ENCODE measurements around the gene ANKS1B.

Gene ANKS1B

DNA sequence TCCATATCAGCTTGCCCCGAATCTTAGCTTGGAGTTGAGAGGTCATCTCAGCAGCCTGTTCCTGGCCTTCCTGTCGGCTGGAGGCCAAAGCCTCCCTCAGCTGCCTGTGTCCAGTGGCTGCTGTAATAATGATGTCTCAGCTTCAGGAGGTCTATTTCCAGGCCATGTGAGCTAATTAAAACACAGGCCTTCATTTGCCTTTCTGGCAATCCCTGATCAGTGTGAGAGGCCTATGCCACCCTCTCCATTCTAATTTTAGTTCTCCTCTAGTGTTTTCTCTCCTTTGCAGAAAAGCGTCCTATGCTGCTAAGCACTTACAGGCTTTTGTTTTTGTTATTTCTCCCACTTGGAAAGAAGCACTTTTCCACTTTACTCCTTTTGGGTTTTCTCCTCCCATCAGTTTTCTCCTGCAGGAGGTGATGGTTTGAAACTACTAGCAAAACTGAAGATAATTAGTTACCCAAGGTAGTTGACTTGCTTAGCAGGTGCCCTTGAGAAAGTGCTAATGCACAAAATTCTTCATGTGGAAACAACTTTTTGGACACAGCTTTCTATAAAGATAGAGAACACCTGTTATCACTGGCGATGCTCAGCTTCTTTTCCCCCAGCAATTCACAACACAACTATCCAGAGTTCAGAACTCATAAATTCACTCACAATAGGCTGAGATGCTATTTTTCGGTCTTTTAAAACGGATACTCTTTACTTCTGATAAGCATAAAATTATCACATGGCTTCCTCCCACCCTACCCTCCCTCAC, 592.5 kb downstream of the ANKS1B start:
- DNase-seq (ENCODE audit: low read depth in 1 of 2, low spot score in 1 of 2) = no peak
- TF ChIP-seq JUND (IDR thresholded peaks at IDR 0.05; ENCODE audit: low read depth) = no peak
- in situ Hi-C loops (cut with HindIII; ENCODE audit: low pct_unique_long_range_greater_than_20kb, low sequenced_read_pairs) = no loop called here

GRCh38 chr12:99390707-99391106, 594.0 kb downstream of the ANKS1B start:
- in situ Hi-C loops (cut with HindIII; ENCODE audit: low pct_unique_long_range_greater_than_20kb, low sequenced_read_pairs) = no loop called here
- TF ChIP-seq JUND (IDR thresholded peaks at IDR 0.05; ENCODE audit: low read depth) = no peak
- peak in 1 of 2 experiments; percentile 49 for DNase-seq (ENCODE audit: low read depth in 1 of 2, low spot score in 1 of 2)

GRCh38 chr12:99389751-99390150, 595.0 kb downstream of the ANKS1B start:
- no peak for DNase-seq (ENCODE audit: low read depth in 1 of 2, low spot score in 1 of 2)
- no peak for TF ChIP-seq JUND (IDR thresholded peaks at IDR 0.05; ENCODE audit: low read depth)
- in situ Hi-C loops (cut with HindIII; ENCODE audit: low pct_unique_long_range_greater_than_20kb, low sequenced_read_pairs) = no loop called here

DNA sequence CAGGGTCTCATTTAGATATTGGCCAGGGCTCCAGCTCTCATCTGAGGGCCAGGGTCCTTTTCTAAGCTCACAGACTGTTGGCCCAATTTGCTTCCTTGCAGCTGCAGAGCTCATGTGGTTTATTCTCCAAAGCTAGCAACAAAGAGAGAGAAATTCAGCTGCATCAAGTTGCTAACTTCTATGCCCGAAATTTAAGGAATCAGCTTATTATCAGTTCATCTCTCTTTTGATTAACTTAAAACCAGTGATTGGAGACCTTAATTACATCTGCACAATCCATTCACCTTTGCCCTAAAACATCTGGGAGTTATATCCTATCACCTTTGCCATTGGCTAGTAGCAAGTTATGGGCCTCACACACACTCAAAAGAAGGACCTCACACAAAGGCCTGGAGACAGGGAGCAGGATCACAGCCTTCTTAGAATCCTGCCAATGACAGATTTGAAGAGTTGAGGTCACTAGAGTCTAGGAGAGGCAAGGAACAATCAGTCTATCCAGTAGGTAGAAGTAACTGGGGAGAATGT, 596.0 kb downstream of the ANKS1B start:
- in situ Hi-C loops (cut with HindIII; ENCODE audit: low pct_unique_long_range_greater_than_20kb, low sequenced_read_pairs) = no loop called here
- DNase-seq (ENCODE audit: low read depth in 1 of 2, low spot score in 1 of 2) = no peak
- TF ChIP-seq JUND (IDR thresholded peaks at IDR 0.05; ENCODE audit: low read depth) = no peak

- DNase-seq (ENCODE audit: low read depth in 1 of 2, low spot score in 1 of 2) = no peak
- in situ Hi-C loops (cut with HindIII; ENCODE audit: low pct_unique_long_range_greater_than_20kb, low sequenced_read_pairs) = no loop called here
Observed at GRCh38 chr12:99387661-99388060, 597.1 kb downstream of the ANKS1B start.

DNA sequence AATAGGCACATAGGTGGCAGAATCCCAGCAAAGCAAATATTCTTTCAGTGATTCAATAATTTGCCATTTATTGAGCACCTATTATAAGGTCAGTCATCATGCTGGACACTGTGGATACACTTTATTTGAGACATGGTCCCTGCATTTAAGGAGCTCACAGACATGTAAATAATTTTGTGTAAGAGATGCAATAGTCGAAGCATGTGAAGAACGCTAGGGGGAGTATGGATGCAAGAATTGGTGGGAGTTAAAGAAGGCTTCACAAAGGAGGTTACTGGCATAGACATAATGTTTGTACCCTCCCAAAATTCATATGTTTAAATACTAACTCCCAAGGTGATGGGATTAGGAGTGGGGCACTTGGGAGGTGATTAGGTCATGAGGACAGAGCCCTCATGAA, 597.8 kb downstream of the ANKS1B start:
- TF ChIP-seq JUND (IDR thresholded peaks at IDR 0.05; ENCODE audit: low read depth) = no peak
- peak in 1 of 2 experiments; percentile 68 for DNase-seq (ENCODE audit: low read depth in 1 of 2, low spot score in 1 of 2)
- in situ Hi-C loops (cut with HindIII; ENCODE audit: low pct_unique_long_range_greater_than_20kb, low sequenced_read_pairs) = no loop called here

More at GRCh38 chr12:99387661-99388060, 597.1 kb downstream of the ANKS1B start:
- no peak for TF ChIP-seq JUND (IDR thresholded peaks at IDR 0.05; ENCODE audit: low read depth)

GRCh38 chr12:99383258-99383657, 601.5 kb downstream of the ANKS1B start:
- in situ Hi-C loops (cut with HindIII; ENCODE audit: low pct_unique_long_range_greater_than_20kb, low sequenced_read_pairs) = no loop called here
- TF ChIP-seq JUND (IDR thresholded peaks at IDR 0.05; ENCODE audit: low read depth) = no peak
- DNase-seq (ENCODE audit: low read depth in 1 of 2, low spot score in 1 of 2) = no peak

DNA sequence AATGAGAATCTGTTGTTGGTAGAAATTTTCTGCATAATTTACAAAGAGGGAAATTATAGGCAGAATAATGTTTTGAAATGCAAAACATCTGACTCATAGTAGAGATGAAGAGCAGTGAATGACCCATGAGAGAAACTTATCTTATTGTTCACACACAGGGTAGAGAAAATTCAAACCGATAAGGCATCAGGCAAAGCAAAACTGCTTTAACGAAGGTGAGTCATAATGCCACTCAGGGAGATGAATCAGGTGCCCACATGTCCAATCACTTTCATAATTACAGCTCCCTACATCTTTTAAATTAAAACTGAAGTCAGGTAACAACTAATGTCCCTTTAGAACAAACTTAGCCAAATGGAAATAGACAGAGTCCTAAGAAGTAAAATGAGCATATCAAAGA, 602.7 kb downstream of the ANKS1B start:
- DNase-seq (ENCODE audit: low read depth in 1 of 2, low spot score in 1 of 2) = no peak
- in situ Hi-C loops (cut with HindIII; ENCODE audit: low pct_unique_long_range_greater_than_20kb, low sequenced_read_pairs) = no loop called here
- TF ChIP-seq JUND (IDR thresholded peaks at IDR 0.05; ENCODE audit: low read depth) = no peak

GRCh38 chr12:99380701-99381100, 604.0 kb downstream of the ANKS1B start:
- TF ChIP-seq JUND (IDR thresholded peaks at IDR 0.05; ENCODE audit: low read depth) = no peak
- in situ Hi-C loops (cut with HindIII; ENCODE audit: low pct_unique_long_range_greater_than_20kb, low sequenced_read_pairs) = no loop called here
- no peak for DNase-seq (ENCODE audit: low read depth in 1 of 2, low spot score in 1 of 2)

- in situ Hi-C loops (cut with HindIII; ENCODE audit: low pct_unique_long_range_greater_than_20kb, low sequenced_read_pairs) = no loop called here
Observed at GRCh38 chr12:99374023-99374422, 610.7 kb downstream of the ANKS1B start.

DNA sequence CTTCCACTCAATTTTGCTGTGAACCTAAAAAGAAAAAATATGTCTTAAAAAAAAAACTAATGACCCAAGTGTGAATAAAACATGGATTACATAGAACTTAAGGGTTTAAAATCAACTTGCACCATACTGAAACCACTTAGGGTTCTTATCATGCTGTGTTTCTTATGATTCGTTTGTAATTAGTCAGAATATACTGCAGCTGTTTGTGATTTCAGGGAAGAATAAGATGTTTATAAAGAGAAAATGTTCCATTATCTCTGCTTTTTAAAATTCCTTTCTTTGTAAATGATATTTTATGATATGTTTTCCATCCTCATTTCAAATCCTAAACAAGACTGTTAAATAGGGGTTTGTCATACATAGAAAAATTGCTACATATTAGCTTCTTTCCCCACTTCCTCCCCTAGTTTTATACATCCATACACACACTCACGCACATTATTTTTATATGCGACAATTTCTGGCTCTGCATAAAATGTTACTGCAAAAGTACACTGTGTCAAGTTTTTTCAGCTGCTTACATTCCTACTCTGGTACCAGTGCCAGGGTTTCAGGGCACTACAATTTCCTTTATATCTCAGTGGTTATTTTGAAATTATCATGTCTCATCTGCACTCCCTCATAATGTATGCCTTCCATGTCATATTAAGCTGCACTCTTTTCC, 612.3 kb downstream of the ANKS1B start:
- TF ChIP-seq JUND (IDR thresholded peaks at IDR 0.05; ENCODE audit: low read depth) = no peak
- in situ Hi-C loops (cut with HindIII; ENCODE audit: low pct_unique_long_range_greater_than_20kb, low sequenced_read_pairs) = no loop called here
- DNase-seq (ENCODE audit: low read depth in 1 of 2, low spot score in 1 of 2) = no peak

More at GRCh38 chr12:99374023-99374422, 610.7 kb downstream of the ANKS1B start:
- DNase-seq (ENCODE audit: low read depth in 1 of 2, low spot score in 1 of 2) = no peak
- TF ChIP-seq JUND (IDR thresholded peaks at IDR 0.05; ENCODE audit: low read depth) = no peak

DNA sequence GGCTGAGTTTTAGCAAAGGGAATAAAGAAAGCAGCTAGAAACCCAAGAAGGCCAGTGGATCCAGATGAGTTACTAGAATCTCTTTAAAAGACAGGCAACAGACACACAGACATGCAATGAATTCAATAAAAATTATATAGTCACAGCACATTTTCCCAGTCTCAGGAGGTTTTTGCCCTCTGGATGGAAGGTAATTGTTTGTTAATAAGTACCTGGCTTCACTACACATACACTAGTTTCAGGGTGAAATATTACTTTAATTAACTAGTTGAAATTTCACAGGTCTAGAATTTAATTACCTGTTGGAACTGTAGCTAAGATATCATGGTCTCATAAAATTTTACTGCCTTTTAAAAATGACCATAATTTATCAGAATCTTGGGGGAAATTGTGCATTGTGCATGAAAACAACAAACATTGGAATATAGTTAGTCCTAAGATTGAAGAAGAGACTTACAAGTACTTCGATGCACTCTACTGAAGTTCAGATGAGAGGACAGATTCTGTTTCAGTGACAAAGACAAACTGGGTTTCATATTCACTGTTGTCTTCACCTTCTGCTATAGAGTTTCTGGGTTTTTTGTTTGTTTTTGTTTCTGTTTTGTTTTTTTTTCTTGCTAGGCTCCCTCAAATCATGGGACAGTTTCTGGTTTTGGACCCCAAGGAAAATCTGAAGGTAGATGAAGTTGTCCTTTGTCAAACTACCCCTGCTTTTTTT, 614.2 kb downstream of the ANKS1B start:
- TF ChIP-seq JUND (IDR thresholded peaks at IDR 0.05; ENCODE audit: low read depth) = no peak
- in situ Hi-C loops (cut with HindIII; ENCODE audit: low pct_unique_long_range_greater_than_20kb, low sequenced_read_pairs) = no loop called here

DNA sequence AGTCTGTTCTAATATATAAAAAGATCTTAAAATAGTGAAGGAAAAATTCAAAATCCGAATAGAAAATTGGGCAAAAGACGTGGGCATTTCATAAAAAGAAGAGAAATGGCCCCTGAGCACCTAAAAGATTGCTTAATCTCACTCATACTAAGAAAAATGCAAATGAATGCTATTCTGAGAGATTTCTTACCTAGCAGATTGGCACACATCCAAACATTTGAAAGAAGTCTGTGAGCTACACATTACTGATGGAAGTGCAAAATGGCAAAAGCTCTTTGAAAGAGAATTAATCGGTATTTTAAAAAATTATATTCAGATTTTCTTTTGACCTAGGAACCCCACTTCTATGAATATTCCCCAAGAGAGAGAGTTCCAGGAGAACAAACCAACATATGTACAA, 617.6 kb downstream of the ANKS1B start:
- DNase-seq (ENCODE audit: low read depth in 1 of 2, low spot score in 1 of 2) = no peak
- in situ Hi-C loops (cut with HindIII; ENCODE audit: low pct_unique_long_range_greater_than_20kb, low sequenced_read_pairs) = no loop called here
- no peak for TF ChIP-seq JUND (IDR thresholded peaks at IDR 0.05; ENCODE audit: low read depth)

More for the DNA sequence above, 614.2 kb downstream of the ANKS1B start:
- DNase-seq (ENCODE audit: low read depth in 1 of 2, low spot score in 1 of 2) = no peak
